Right lobe of liver (tissue), 4 donors: ENCODE measurements around the gene XAB2.

Experiments
- CTCF ChIP-seq, 4 donors: fragments of 200-600 bp in 3 of 4; fragments of 450-650 bp in 1 of 4; IDR thresholded peaks; one replicate each; pipeline versions ENCODE4 v1.5.1 to v1.8.0; 2016 to 2022; ENCODE audit warnings: antibody characterized with exemption in 4 of 4, mild to moderate bottlenecking in 2 of 4
- POLR2A ChIP-seq: fragments of 450-650 bp; IDR thresholded peaks from one replicate; pipeline ENCODE4 v1.6.1; 2017; ENCODE audit warnings: antibody characterized with exemption, mild to moderate bottlenecking
- donor health status: DM: no; HTN: no; CAD: no.
- donor health status: DM: no; HTN: no; CAD: no.
- donor health status: DM: no; HTN: yes; CAD: no.

GRCh38 chr19:7639863-7640348 is 10.6 kb upstream of the XAB2 start:
- no peak for TF ChIP-seq CTCF (IDR thresholded peaks at IDR 0.05)
- TF ChIP-seq POLR2A: no peak
